Brain pericyte (primary cell): ENCODE results near the gene AIF1.

Experiments used
- DNase-seq: peaks from one replicate; pipeline ENCODE4 v3.0.0-alpha.2; 2012; ENCODE audit warnings: low read depth, low spot score

AIF1 gene

DNA sequence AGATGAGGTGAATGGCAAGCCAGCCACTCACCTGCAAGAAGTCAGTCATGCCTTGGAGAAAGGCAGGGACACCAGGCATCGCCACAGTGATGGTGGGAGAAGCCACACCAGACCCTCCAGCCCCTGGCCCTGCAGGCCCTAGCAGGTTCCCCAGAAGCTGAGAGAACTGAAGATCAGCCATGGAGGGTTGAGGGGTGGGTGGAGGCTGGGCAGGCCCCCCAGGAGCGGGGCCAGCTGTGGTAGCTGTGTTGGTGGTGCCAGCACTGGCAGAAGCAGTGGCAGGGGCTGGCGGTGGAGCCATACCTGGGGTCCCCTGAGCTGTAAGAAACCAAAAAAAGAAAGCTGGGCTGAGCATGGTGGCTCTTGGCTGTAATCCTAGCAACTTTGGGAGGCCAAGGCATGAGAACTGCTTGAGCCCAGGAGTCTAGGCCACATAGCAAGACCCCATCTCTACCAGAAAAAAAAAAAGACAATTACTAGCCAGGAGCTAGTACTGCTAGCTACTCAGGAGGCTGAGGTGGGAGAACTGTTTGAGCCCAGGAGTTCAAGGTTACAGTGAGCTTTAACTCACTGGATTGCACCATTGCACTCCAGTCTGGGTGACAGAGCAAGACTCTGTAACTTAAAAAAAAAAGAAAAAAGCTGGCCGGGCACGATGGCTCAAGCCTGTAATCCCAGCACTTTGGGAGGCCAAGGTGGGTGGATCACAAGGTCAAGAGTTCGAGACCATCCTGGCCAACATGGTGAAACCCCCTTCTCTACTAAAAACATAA lies 27.9 kb downstream of the AIF1 start:
- no peak for DNase-seq

GRCh38 chr6:31643818-31644454 lies 28.9 kb downstream of the AIF1 start:
- DNase-seq: no peak

DNA sequence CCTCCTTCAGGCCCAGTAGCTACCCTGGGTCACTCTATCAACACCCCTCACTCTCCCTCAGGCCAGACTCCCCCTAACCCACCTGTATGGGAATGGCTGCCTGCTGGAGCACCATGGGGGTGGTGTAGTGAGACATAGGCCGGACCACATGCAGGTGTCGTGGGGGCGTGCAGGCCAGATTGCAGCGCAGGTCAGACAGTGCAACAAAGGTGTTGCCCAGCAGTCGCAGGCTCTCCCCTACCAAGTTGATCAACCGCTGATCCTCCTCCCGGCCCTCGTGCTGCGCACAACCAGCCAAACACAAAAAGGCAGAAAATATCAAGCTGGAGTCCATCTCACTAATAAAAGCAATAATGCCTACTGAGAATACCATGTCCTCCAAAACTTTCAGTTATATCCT lies 30.3 kb downstream of the AIF1 start:
- DNase-seq: no peak

- no peak for DNase-seq
Measured at GRCh38 chr6:31651602-31652191, 36.7 kb downstream of the AIF1 start.

DNA sequence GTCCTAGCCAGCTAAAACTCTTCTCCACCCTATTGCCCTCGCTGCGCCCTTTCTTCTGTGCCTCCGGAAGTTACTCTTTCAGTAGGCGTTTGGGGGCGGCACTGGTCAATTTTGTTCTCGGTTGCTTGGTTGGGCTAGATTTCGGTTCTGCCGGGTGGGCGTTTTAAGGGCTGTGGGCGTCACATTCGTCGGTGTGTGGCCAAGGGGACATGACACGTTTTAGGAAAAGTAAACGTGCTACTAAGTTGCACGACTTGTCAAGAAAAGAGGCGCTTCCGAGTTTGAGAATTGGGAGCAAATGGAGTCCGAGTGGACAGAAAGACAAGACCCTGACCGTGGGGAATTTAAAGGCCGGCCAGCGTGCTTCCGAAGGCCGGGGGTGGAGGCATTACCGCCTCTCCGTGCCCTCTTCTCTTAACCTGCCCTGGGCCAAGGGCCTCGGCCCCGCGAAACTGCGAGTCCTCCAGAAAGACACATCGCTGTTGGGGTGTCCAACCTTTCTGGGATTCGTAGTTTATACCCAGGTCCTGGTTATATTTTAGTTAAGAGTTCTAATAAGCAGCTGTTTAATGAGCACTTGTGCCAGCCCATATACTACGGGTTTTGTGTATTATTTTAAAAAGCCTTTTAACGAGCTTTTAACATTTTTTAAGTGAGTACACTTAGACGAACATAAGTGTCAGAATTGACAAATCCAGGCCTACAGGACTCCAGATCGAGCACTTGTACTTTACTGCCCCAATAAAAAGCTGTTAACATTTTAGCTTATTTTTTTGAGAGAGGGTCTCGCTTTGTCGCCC lies 38.1 kb downstream of the AIF1 start:
- DNase-seq: no peak

DNA sequence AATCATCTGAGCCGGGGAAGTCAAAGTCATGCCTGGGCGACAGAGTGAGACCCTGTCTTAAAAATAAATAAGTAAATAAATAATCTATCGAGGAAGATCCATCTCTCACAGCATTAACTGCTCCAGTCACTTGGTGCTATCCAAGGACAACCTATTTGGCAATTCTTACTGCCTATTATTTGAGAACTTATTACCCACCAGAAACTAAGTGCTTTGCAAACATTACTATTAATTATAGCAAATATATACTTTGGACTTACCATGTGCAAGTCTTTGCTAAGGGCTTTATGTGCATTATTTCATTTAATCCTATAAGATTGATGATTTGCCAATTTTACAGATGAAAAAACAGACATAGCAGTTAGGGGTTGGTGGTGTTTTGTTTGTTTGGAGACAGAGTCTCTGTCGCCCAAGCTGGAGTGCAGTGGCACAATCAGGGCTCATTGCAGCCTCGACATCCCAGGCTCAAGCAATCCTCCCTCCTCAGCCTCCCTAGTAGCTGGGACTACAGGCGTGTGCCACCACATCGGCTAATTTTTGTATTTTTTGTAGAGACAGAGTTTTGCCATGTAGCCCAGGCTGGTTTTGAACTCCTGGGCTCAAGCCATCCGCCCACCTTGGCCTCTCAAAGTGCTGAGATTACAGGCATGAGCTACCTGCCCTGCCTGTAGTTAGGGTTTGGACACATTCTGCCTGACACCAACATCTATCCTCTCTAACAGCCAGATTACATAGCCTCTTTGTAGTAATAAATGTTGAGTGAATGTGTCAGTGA lies 39.7 kb downstream of the AIF1 start:
- no peak for DNase-seq

- no peak for DNase-seq
Measured at GRCh38 chr6:31655349-31656237, 40.6 kb downstream of the AIF1 start, which contains the start of gene APOM. Gene APOM (plus strand): TSS chr6:31655894. CDS start chr6:31655967, 73 bp downstream.

DNA sequence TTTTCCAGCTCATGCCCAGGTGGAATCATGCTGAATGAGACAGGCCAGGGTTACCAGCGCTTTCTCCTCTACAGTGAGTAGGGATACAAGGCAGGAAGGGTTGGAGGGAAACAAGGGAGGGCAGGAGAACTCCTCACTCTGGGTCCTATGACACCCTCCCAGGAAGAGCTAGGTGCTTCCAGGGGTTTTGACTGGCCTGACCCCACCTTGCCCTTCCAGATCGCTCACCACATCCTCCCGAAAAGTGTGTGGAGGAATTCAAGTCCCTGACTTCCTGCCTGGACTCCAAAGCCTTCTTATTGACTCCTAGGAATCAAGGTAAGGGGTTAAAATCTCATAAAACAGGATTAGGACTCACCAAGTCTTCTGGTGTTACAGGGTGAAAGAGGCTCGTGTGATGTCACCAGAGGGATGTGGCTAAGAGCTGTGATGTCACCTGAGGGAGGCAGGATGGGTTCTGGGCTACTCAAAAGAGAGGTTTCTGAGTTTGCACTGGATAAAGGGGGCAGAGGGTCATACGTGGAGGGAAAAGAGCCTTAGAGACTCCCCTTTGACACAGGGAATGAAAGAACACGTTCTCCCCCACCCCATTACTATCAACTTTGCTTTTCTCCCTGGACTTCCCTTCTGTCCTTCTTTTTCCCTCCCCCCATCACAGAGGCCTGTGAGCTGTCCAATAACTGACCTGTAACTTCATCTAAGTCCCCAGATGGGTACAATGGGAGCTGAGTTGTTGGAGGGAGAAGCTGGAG lies 42.5 kb downstream of the AIF1 start:
- no peak for DNase-seq

- DNase-seq: no peak
Measured at GRCh38 chr6:31658158-31658688, 43.2 kb downstream of the AIF1 start.

GRCh38 chr6:31658983-31659648 lies 44.1 kb downstream of the AIF1 start:
- no peak for DNase-seq

DNA sequence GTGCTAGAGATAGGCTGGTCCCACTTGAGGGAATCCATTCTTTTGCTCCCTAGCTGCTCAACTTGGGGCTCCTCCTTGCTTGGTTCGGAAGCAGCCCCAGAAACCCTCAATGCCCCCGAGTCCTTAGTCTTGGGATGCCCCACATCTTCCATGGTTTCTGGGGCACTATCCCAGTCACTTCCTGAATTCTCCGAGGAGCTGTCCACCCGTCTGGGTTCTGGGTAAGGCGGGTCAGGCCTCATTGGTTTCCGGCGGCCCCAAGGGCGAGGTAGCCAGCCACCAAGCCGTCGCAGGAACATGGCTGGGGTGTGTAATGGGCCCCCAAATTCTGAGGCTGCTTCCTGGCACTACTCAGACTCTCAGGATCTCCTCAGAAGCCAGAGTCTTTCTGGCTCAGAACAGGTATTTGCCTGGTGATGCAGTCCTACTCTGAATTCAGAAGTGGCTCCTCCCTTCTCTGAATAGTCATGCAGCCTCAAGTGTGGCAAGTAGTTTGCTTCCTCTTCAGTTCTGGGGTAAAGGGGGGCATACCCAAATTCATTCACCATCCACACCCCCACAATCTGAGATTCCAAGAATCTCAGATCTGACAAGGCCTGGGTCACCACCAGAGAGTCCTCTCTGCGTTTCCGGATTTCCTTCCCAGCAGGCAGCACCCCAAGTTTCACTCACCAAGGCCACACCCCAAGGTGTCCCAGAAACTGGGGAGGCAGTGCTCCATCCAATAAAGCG lies 44.8 kb downstream of the AIF1 start:
- no peak for DNase-seq

DNA sequence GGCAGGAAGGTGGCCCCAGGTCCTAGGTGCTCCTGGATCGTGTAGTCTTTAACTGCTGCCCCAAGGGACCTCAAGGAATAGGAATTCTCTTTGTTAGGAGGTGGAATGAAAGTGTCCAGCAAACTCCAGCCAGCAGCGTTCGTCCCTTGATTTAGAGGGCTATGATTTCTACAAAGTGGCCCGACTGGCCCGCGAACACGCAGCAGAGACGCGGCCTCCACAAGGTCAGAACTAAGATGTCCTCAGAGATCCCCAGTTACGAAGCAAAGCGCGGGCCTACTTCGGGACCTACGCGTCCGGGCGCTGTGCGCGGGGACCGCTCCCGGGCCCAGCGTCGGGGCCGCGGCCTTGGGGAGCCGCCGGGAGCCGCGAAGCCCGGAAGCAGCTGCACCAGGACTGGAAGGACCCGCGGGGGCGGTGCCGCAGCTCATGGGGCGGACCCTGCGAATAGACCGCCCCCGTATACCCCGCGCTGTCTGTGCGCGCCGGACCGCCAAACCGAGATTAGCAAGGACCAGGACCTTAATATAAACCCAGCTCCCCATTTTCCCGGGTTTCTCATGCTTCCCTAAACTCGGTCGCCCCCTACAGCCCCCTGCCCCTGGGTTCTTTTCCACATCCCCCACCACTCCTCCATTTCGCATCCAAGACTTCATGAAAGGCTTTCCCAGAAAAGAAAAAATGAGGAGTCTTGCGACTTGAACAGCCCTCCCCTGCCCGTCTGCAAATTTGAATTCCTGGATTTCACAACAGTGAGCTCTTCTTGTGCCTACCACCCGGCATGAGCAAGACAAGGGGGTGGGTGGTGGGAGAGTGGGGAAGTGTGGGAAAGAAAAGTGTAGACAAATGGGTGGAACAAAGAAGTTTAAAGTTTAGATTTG lies 45.6 kb downstream of the AIF1 start, which contains the start of gene C6orf47:
Gene C6orf47 (minus strand): TSS at position 398 of the 881 bp plus-strand sequence. CDS start 831 bp downstream, outside the sequence.
- no peak for DNase-seq

- no peak for DNase-seq
Measured at GRCh38 chr6:31661262-31662123, 46.5 kb downstream of the AIF1 start.

DNA sequence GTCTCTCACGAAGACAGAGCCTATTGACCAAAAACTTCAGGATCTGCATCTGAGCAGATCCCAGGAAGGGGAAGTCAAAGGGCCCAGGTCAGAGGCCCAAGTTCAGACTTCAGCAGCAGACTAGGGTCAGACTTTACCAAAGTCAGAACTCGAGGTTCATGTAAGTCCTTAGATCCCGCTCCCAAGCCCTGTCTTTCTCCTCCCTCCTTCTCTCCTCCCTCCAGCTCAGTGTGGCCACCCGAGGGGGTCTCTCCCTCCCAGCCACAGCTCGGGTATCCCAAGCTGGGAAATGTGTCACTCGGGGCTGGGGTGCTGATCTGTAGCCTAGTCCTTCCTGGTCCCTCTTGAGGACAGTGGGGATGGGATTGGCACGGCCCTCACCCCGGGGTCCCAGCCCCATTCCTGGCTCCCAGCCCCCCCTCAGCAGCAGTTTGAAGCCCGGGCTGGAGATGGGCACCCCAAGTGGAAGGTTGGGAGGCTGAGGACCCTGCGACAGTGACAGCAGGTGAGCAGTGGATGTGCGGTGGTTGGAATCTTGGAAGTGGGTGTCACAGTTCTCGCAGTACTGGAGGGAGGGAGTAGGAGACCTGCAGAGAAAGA lies 47.2 kb downstream of the AIF1 start:
- no peak for DNase-seq
